Right ventricle myocardium inferior (tissue), 1 donor: Measurements from ENCODE around the gene MEX3D. TPM values are rescaled to one million over a fixed set of nuclear protein-coding genes. Genes with fewer than 3 reads are reported as not detected.

Experiments used
- ATAC-seq: fragments of 200-7000 bp; cut with Tn5 transposase; one replicate; pipeline ENCODE4 v1.9.1; 2020; ENCODE audit warnings: mild to moderate bottlenecking, moderate library complexity
- DNase-seq: peaks from one replicate; pipeline ENCODE4 v3.0.0; 2021; ENCODE audit errors: missing footprints
- intact Hi-C: fragments of 100-400 bp; cut with DNase I; formaldehyde crosslinking; loops from one replicate; pipeline ENCODE4 v1.11.0; 2022
- total RNA-seq: library from RNA; stranded (reverse); fragmentation: NEBNext Ultra II Directional; extraction: Animal tissue kit (Norgen Biotek cat#: 25700); gene quantifications from one replicate; pipeline ENCODE4 v1.2.1, GENCODE V29; 2021
- donor health status: DM: no; HTN: yes; CAD: no; lungs with severe emphysema.

The MEX3D gene
- total RNA-seq, 1 donor from 2014 or later = 9.6 TPM

DNA sequence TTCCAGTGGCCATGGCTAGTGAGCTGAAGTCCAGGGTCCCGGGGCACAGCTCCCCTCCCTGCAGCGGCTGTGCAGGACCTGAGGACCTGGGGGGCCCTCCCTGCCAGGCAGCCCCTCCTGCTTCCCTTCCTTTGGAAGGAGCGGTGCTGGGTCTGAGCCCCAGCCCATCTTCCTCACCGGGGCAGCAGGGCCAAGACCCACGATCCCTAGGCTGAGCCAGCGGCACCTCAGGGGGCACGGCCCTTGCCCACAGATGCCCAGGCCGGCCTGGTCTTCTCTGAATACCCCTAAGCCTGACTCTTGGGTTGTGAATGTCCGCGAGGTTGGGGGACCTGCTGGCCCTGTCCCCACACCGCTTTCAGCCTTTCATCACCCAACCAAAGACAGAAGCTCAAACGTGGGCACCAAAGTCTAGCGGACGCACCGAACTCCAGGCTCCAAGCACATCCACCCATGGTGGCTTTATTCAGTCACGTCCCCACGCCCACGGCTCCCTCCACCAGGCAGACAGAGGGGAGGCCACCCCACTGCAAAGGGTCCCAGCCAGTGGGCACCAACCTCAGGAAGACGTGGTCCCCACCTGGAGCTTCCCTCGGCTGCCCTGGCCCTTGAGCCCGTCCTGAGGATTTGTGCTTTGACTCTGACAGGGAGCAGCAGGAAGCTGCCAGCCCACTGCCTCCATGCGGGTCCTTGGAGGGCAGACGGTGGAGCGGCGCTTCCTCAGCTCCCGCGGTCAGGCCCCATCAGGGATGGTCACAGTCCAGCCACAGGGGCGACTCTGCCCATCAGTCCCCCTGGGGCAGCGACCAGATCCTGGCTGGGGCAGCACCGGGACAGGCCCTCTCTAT, 8.3 kb upstream of the MEX3D start:
- DNase-seq = no peak
- ATAC-seq = no peak
- intact Hi-C loops = no loop called here

DNA sequence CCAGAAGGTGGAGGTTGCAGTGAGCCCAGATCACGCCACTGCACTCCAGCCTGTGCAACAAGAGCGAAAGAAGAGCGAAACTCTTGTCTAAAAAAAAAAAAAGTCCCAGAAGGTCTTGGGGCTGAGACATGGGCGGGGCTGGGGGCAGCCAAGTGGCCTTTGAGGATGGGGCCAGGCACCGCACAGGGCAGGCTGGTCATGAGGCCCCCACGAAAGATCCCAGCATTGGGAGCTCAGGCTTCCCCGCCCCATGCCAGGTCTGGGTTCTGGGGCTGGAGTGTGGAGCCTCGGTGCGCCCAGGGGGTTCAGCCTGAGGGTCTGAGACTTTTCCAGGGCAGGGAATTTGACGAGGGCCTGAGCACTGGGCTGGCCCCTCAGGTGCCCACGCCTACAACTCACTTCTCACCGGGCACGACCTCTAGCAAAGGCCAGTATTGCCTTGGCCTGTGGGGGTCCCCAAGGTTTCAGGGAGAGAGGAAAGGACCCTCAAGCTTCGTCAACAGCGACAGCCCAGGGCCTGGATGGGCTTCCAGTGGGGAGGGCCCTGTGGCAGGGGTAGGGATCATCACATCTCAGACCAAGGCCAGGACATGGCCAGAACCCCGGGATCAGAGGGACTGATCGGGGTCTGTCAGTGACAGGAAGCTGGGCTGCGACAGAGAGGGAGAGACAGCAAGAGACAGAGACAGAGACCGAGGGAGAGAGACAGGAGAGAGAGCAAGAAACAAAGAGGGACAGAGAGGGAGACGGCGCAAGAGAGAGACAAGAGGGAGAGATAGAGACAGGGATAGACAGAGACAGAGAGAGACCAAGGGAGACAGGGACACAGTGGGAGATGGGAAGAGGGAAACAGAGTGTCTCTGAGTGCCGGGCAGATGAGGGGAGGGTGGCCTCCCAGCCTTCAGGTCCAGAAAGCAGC, 7.5 kb upstream of the MEX3D start:
- DNase-seq = no peak
- no peak for ATAC-seq
- intact Hi-C loops = no loop called here

DNA sequence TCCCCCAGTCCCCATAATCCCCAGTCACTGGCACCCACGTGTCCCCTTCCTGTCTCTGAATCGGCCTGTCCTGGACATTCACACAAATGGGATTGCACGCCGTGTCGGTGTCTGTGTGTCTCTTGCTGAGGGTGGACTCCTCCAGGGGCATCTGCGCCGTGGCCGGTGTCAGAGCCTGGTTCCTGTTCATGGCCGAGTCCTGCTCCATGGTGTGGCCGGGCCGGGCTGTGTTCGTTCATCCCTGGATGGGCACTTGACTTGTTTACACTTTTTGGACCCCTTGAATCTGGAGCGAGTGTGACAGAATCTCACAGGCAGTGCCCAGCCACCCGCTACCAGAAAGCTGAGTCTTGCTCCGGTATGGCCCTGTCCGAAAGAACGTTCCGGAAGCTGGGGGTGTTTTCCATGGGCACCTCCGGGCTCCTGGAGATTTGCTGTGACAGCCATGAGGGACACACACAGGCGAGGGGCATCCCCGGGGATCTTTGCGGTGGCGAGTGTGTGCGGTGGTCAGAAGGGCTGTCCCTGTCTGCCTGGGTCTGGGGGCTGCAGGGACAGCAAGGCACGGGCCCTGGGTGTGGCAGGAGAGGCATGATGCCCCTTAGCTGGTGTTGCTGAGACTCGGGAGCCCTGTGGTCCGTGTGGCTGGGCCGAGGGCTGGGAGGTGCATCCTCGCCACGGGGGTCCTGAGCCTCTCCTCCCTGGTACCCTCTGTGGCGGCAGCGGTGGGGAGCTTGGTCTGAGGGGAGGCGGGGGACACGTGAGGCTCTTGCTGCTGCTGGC, 6.4 kb upstream of the MEX3D start:
- ATAC-seq = no peak
- no peak for DNase-seq

DNA sequence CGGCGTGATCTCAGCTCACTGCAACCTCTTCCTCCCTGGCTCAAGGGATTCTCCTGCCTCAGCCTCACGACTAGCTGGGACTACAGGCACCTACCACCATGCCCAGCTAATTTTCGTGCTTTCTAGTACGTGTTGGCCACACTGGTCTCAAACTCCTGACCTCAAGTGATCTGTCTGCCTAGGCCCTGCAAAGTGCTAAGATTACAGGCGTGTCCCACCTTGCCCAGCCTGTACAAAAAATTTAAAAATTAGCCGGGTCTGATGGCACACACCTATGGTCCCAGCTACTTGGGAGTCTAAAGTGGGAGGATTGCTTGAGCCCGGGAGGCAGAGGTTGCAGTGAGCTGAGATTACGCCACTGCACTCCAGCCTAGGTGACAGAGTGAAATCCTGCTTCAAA, 4.7 kb upstream of the MEX3D start:
- no peak for DNase-seq
- ATAC-seq = no peak
- intact Hi-C loops = no loop called here

More for the DNA sequence above, 6.4 kb upstream of the MEX3D start:
- intact Hi-C loops = no loop called here

DNA sequence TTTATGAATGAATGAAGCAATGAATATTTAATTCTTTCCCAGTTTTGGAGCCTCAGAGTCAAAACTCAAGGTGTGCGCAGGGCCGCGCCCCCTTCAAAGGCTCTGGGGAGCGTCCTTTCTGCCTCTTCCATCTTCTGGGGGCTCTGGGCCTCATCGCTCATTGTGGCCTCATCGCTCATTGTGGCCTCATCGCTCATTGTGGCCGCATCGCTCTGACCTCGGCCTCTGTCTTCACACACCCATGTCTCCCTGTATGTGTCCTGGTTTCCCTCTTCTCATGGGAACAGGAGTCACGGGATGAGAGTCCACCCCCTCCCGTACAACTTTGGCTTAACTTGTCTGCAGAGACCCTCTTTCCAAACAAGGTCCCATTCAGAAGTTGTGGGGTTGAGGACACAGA, 3.2 kb upstream of the MEX3D start:
- ATAC-seq = no peak
- no peak for DNase-seq
- intact Hi-C loops = no loop called here

DNA sequence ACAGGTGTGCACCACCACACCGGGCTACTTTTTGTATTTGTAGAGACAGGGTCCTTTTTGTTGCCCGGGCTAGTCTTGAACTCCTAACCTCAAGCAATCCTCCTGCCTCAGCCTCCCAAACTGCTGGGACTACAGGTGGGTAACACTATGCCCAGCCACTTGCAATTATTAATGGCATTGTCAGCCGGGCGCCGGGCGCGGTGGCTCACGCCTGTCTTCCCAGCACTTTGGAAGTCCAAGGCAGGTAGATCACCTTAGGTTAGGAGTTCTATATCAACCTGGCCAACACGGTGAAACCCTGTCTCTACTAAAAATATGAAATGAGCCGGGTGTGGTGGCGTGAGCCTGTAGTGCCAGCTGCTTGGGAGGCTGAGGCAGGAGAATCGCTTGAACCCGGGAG, 2.7 kb upstream of the MEX3D start:
- intact Hi-C loops = no loop called here
- DNase-seq = no peak
- no peak for ATAC-seq

DNA sequence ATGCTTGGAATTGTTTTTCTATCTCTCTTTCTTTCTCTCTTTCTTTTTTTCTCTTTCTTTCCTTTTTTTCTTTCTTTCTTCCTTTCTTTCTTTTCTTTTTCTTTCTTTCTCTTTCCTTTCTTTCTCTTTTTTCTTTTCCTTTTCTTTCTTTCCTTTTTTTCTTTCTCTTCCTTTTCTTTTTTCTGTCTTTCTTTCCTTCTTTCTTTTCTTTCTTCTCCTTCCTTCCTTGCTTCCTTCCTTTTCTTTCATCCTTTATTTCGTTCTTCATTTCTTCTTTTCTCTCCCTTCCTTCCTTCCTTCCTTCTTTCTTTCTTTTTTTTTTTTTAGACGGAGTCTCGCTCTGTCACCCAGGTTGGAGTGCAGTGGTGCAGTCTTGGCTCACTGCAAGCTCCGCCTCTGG, 1.9 kb upstream of the MEX3D start:
- DNase-seq = no peak
- no peak for ATAC-seq
- intact Hi-C loops = loop anchor here (5.0 kb wide), 1 partner anchor 82 kb away; the partner anchor contains the start of gene TCF3

DNA sequence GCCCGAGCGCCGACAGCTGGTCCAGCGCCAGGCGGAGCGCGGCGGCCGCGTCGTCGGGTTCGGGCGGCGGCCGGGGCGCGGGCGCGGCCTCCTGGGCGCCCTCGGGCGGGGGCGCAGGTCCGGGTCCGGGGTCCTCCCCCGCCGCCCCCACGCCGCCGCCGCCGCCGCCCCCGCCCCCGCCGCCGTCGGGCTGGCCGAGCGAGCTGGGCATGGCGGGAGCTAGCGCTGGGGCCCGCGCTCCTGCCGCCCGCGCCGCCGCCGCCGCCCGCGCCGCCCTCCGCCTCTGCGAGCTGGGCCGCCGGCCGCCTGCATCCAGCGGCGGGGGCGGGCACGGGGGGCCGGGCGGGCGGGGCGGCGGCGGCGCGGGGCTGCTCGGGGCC, 287 bp downstream of the MEX3D start:
- intact Hi-C loops = loop anchor here (2.0 to 5.0 kb wide), 2 partner anchors 23 to 84 kb away; partner anchors contain the start of gene TCF3
- ATAC-seq (no peak), DNase-seq (no peak)

DNA sequence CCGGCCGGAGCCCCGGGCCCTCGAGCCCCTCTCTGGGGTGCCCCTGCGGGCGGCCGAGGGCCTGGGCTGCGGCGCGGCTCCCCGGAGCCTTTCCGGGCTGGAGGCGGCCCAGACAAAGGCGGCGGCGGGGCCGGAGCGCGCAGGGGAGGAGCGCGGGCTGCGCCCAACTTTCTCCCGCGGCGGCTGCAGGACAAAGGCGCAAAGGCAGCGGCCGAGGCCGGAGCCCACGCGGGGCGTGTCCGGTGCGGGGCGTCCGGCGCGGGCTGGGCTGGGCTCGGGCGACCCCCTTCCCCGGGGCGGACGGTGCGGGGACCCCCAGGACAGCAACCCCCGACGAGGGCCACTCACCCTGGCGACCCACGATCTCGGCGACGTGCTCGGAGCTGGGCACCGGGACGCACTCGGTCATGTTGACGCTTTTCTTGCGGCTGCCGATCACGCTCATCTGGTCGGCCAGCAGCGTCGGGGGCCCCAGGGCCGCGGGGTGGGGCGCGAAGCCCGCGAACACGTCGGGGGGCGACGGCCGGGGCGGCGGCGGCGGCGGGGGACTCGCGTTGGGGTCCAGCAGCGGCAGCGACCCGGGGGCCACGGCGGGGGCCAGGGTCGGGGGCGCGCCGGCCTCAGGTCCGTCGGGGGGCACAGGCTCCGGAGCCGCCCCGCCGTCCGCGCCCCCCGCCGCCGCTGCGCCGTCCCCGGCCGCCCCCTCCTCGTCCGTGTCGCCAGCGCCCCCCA, 843 bp downstream of the MEX3D start:
- DNase-seq (no peak), ATAC-seq (peak; percentile 40)
- intact Hi-C loops = loop anchor here (2.0 to 5.0 kb wide), 2 partner anchors 24 to 85 kb away; partner anchors contain the start of gene TCF3

DNA sequence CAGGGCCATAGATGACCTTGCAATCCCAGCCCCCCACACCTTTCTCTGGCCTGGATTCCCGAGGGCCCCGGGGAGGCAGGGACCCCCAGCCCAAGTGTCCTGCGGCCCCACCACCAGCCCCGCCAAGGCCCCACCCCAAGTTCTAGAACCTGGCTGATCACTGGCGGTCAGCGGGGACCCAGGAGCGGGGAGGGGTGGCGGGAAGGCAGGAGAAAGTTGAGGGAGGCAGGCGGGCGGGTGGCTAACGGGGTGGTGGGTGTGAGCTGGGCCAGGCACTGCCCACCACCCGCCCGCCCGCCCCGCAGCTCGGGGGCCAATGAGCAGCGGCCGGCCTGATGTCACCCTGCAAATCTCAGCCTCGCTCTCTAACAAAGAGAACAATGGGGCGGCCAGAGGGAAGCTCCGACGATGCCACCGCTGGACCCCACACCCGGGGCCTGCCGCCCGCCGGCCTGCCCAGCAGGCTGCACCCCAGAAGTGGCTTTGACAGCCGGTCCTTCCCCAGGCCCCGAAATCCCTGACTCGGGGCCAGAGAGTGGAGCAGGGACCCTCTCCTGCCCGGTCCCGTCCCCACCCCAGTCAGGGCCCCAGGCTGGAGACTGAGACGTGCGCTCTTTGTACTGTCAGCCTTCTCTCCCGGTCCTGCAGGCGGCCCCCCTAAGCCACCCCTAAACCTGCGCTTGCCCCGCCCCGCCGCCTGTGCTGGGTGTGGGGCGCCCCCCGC, 1.6 kb downstream of the MEX3D start:
- intact Hi-C loops = loop anchor here (2.0 to 5.0 kb wide), 2 partner anchors 24 to 86 kb away; partner anchors contain the start of gene TCF3
- ATAC-seq = peak; percentile 85

DNA sequence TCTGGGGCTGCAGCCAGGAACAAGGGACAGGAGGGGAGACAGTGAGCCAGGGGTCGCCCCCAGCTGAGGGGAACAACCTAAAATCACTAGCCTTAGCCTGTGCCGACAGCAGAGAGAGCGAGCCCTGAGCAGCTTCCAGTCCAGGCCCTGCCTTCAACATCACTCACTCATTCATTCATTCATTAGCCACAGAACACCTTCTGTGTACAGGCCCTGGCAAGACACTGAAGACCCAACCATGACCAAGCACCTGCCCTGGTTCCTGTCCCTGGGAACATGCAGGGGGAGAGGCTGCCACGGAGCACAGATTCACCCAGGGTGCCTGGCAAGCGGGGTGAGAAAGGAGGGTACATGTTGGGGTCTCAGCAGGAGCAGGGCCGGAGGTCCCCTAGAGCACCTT, 4.9 kb downstream of the MEX3D start:
- no peak for ATAC-seq
- no peak for DNase-seq
- intact Hi-C loops = no loop called here

More for the DNA sequence above, 1.6 kb downstream of the MEX3D start:
- DNase-seq = no peak

DNA sequence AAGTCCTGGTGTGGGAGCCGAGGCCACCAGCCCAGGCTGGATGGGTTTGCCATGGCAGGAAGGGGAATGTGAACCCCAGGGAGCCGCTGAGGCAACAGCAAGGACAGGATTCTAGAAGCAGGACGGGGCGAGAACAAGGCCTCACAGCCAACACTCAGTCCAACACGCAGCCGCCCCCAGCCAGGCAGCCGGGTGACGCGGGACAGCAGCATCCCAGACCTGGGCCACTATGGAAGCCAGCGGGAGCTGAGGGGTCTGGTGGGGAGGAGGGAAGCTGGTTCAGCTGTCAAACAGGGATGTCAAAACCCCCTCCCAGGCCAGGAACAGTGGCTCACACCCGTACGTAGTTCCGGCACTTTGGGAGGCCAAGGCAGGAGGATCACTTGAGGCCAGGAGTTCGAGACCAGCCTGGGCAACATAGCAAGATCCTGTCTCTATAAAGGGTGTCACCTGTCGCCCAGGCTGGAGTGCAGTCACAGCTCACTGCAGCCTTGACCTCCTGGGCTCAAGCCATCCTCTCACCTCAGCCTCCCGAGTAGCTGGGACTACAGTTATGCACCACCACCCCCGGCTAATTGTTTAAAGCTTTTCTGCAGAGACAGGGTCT, 6.8 kb downstream of the MEX3D start:
- intact Hi-C loops = no loop called here
- no peak for DNase-seq
- no peak for ATAC-seq

DNA sequence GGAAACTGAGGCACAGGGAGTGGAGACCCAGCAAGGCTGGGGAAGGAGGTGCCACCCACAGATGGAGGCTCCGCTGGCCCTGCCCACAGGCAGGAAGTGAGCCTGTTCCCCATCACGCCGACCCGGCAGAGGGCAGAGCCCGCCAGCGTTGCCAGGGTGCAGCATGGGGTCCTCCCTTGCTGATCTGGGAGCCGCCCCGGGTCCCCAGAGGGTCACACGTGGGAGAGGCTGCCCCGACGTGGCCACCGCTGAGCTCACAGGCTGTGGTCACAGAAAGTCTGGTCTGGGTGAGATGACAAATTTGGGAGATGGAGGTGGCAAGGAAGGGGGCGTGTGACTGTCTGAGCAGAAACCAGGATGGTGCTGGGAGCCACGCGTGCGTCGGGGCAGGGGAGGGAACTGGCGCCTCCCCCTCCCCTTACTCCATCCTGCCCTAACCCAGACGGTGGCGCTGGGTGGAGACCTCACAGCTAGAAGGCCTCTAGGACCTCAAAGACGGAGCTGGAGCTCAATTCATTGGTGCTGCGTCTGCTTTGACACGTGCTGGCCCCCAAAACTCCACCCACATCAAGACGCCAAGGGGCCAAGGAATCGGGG, 7.7 kb downstream of the MEX3D start:
- intact Hi-C loops = no loop called here
- DNase-seq (no peak), ATAC-seq (no peak)

DNA sequence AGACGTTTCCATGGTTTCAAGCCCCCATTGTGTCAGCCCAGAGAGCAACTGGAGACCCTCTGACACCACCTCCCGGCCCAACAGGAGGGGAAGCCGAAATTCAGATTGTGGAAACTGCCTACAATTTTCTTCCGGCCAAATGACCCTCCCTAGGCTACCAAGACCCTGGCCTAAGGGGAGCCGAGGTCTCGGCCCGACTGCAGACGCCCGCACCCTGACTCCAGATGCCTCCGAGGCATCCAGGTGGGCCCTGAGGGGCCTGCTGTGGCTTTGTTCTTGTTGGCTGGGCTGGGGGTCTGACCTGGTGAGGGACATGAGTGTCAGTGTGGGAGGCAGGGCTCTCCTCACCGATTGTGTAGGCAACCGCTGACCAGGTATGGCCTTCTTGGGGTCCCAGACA, 9.6 kb downstream of the MEX3D start:
- DNase-seq (no peak), ATAC-seq (no peak)
- intact Hi-C loops = no loop called here

DNA sequence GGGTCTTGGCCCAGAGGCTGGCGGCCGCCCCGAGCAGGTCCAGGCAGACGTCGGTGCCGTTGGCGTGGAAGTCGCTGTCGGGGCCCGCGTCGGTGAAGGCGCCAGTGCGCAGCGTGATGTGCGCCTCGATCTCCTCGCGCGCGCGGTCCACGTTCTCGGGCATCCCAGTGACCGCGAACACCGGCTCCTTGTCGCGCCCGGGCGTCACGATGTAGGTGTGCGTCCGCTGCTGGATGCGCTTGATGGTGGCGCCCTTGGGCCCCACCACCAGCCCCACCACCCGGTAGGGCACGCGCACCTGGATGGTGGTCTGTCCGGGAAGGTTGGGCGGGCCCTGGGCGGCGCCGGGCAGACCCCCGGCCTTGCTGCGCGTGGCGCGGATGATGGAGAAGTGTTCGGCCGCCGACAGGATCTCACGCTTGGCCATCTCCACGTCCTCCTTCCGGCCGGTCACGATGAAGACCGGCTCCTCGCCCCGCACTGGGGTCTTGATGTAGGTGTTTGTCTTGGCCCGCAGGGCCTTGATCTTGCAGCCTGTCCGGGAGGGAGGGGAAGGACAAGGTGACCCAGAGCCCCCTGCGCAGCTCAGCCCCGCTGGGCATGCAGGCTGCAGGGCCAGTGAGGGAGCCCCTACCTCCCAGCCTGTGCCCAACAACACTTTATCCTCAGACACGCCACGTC, 11.6 kb downstream of the MEX3D start:
- no peak for DNase-seq
- intact Hi-C loops = no loop called here
- ATAC-seq = no peak
